OCI-LY1 (cell line): ENCODE results near the gene PIWIL4.

Source experiments
- H2AFZ ChIP-seq: fragments of 200-600 bp; sonication (generic), shearing (Covaris generic); 2 replicates; pipeline ENCODE4 v1.6.0; 2014; ENCODE audit warnings: antibody characterized with exemption, mild to moderate bottlenecking, low read length
- H3F3A ChIP-seq: fragments of 200-600 bp; sonication (generic), shearing (Covaris generic); 2 replicates; pipeline ENCODE4 v1.6.0; 2014; ENCODE audit warnings: mild to moderate bottlenecking, antibody characterized with exemption, low read length, moderate library complexity; ENCODE audit not compliant: insufficient read depth
- H3K27ac ChIP-seq: fragments of 200-600 bp; sonication (generic); 2 replicates; pipeline ENCODE4 v1.5.1; 2014; ENCODE audit warnings: low read length, mixed run types, mild to moderate bottlenecking, low read depth; ENCODE audit not compliant: poor library complexity, severe bottlenecking
- H3K27me3 ChIP-seq: fragments of 200-600 bp; sonication (generic); 2 replicates; pipeline ENCODE4 v1.6.0; 2014; ENCODE audit warnings: antibody characterized with exemption, mild to moderate bottlenecking, low read length, moderate library complexity; ENCODE audit not compliant: insufficient read depth
- H3K36me3 ChIP-seq: fragments of 200-600 bp; sonication (generic); 2 replicates; pipeline ENCODE4 v1.6.1; 2014; ENCODE audit warnings: mild to moderate bottlenecking, antibody characterized with exemption, low read length, moderate library complexity, mixed read lengths; ENCODE audit not compliant: insufficient read depth
- H3K4me1 ChIP-seq: fragments of 200-600 bp; sonication (generic); 2 replicates; pipeline ENCODE4 v1.5.1; 2014; ENCODE audit warnings: mild to moderate bottlenecking, low read length, moderate library complexity; ENCODE audit not compliant: insufficient read depth, severe bottlenecking
- H3K4me2 ChIP-seq: fragments of 200-600 bp; sonication (generic), shearing (Covaris generic); 2 replicates; pipeline ENCODE4 v1.6.1; 2014; ENCODE audit warnings: low read length
- H3K4me3 ChIP-seq: fragments of 200-600 bp; sonication (generic); 2 replicates; pipeline ENCODE4 v1.5.1; 2014; ENCODE audit warnings: low read length, low read depth, mild to moderate bottlenecking, mixed read lengths; ENCODE audit not compliant: poor library complexity, severe bottlenecking
- H3K79me2 ChIP-seq: fragments of 200-600 bp; shearing (Covaris generic); 2 replicates; pipeline ENCODE4 v1.6.1; 2016; ENCODE audit warnings: mixed run types, low read length, mixed read lengths; ENCODE audit not compliant: insufficient read depth
- H3K9ac ChIP-seq: fragments of 200-600 bp; sonication (generic), shearing (Covaris generic); 2 replicates; pipeline ENCODE4 v1.6.1; 2014; ENCODE audit warnings: mild to moderate bottlenecking, low read length, mixed read lengths
- H3K9me2 ChIP-seq: fragments of 200-600 bp; sonication (generic), shearing (Covaris generic); 2 replicates; pipeline ENCODE4 v1.6.1; 2014; ENCODE audit warnings: low read depth, mild to moderate bottlenecking, low read length, mixed read lengths
- H3K9me3 ChIP-seq: fragments of 200-600 bp; shearing (Covaris generic); 2 replicates; pipeline ENCODE4 v1.6.1; 2014; ENCODE audit warnings: low read length, mixed read lengths
- H4K20me1 ChIP-seq: fragments of 200-600 bp; sonication (generic), shearing (Covaris generic); 2 replicates; pipeline ENCODE4 v1.6.0; 2016; ENCODE audit warnings: mild to moderate bottlenecking, low read length; ENCODE audit not compliant: insufficient read depth
- EZH2 ChIP-seq: fragments of 200-600 bp; sonication (generic), shearing (Covaris generic); IDR thresholded peaks from 2 replicates; pipeline ENCODE4 v1.8.0; 2017; ENCODE audit warnings: borderline replicate concordance, mixed run types, mild to moderate bottlenecking, antibody characterized with exemption, low read length, moderate library complexity, mixed read lengths
- TF ChIP-seq, protein P1 (sequence below): fragments of 200-600 bp; sonication (generic), shearing (Covaris generic); IDR thresholded peaks from 2 replicates; pipeline ENCODE4 v1.5.1; 2017; ENCODE audit warnings: mild to moderate bottlenecking, antibody characterized with exemption, low read length, moderate library complexity, mixed read lengths

The PIWIL4 gene

DNA sequence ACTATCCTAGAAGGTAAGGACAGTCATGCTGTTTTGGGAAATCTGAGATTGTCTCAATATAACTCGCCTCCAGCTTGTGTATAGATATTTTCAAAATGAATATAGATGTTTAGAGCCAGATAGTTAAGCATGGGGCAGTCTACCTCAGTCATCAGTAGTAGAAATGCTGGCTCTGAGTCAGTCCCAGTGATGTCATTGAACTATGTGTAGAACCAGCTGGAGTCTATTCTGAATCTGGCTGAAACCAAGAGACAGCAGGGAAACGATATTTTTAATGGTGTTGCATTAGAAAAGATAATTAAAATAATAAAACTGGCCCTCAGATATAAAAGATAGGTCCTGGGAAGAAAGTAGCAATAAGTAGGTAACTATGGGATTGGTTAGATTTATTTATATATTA lies 25.9 kb downstream of the PIWIL4 start:
- Histone ChIP-seq H3K27me3 (no peaks in the 10 kb centered on the region), H3K9me3 (no peaks in the 10 kb centered on the region), H3K27ac (no peak overlapping the region), H3K36me3 (no peaks in the 10 kb centered on the region), H3K79me2 (no peaks in the 10 kb centered on the region), H3K9ac (no peak overlapping the region), H3F3A (no peaks in the 10 kb centered on the region), H3K4me2 (no peak overlapping the region), H3K4me1 (no peaks in the 10 kb centered on the region), H4K20me1 (no peaks in the 10 kb centered on the region), H3K4me3 (no peak overlapping the region), H2AFZ (no peak overlapping the region), H3K9me2 (no peaks in the 10 kb centered on the region)
- no peak for TF ChIP-seq EZH2
- TF ChIP-seq, protein P1, sequence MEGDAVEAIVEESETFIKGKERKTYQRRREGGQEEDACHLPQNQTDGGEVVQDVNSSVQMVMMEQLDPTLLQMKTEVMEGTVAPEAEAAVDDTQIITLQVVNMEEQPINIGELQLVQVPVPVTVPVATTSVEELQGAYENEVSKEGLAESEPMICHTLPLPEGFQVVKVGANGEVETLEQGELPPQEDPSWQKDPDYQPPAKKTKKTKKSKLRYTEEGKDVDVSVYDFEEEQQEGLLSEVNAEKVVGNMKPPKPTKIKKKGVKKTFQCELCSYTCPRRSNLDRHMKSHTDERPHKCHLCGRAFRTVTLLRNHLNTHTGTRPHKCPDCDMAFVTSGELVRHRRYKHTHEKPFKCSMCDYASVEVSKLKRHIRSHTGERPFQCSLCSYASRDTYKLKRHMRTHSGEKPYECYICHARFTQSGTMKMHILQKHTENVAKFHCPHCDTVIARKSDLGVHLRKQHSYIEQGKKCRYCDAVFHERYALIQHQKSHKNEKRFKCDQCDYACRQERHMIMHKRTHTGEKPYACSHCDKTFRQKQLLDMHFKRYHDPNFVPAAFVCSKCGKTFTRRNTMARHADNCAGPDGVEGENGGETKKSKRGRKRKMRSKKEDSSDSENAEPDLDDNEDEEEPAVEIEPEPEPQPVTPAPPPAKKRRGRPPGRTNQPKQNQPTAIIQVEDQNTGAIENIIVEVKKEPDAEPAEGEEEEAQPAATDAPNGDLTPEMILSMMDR: no peak

DNA sequence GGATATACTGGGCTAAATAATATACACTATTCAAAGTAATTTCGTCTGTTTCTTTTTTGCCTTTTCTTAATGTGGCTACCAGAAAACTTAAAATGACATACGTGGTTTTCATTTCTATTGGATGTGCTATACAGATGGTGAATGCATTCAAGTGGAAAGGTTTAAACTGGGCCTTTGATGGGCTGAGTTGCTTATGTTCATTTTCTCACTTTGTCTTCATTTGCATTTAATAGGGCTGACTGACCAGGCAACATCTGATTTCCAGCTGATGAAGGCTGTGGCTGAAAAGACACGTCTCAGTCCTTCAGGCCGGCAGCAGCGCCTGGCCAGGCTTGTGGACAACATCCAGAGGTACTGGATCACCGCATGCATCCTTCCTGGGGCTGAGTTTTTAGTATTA lies 27.9 kb downstream of the PIWIL4 start:
- H3K9me2 ChIP-seq: no peaks in the 10 kb centered on the region
- H3K79me2 ChIP-seq: no peaks in the 10 kb centered on the region
- H3K27ac ChIP-seq: no peak overlapping the region
- H3K36me3 ChIP-seq: no peaks in the 10 kb centered on the region
- no peak overlapping the region for H3K4me3 ChIP-seq
- H2AFZ ChIP-seq: no peak overlapping the region
- H3K27me3 ChIP-seq: no peaks in the 10 kb centered on the region; the same call in 1 of the 2 replicates
- TF ChIP-seq EZH2: no peak
- TF ChIP-seq, protein P1: no peak
- H3K4me1 ChIP-seq: no peaks in the 10 kb centered on the region
- H3F3A ChIP-seq: no peaks in the 10 kb centered on the region
- no peak overlapping the region for H3K9ac ChIP-seq
- H4K20me1 ChIP-seq: no peaks in the 10 kb centered on the region
- H3K9me3 ChIP-seq: no peaks in the 10 kb centered on the region
- no peak overlapping the region for H3K4me2 ChIP-seq

GRCh38 chr11:94597896-94598295 lies 30.7 kb downstream of the PIWIL4 start:
- Histone ChIP-seq H3K27ac (no peak overlapping the region), H3K4me2 (no peak overlapping the region), H3K4me3 (no peak overlapping the region), H3K9me2 (no peaks in the 10 kb centered on the region), H3K9me3 (no peaks in the 10 kb centered on the region), H3K27me3 (no peaks in the 10 kb centered on the region; the same call in 1 of the 2 replicates), H3K36me3 (no peaks in the 10 kb centered on the region), H3K79me2 (no peaks in the 10 kb centered on the region), H4K20me1 (no peaks in the 10 kb centered on the region), H3K4me1 (no peaks in the 10 kb centered on the region), H2AFZ (no peak overlapping the region), H3F3A (no peaks in the 10 kb centered on the region), H3K9ac (no peak overlapping the region)
- TF ChIP-seq EZH2: no peak
- TF ChIP-seq, protein P1: peak; percentile 23; the same call in 1 of the 2 replicates
